ENCODE data around the gene TMEM42.

Gene TMEM42

GRCh38 chr3:44899683-44900367, 38.1 kb downstream of the TMEM42 start:
- H3K36me3 ChIP-seq (ENCODE audit: insufficient read depth, low read length), result no peaks in the 10 kb centered on the region
- no peak overlapping the region for H3K27ac ChIP-seq (ENCODE audit: low read depth, low read length)
- H3K9ac ChIP-seq (ENCODE audit: low read length), result no peak overlapping the region
- no peaks in the 10 kb centered on the region for H3K27me3 ChIP-seq (ENCODE audit: control insufficient read depth in 1 of 2, insufficient read depth in 2 of 2, low read length in 2 of 2)
- no peak overlapping the region for H3K4me3 ChIP-seq (ENCODE audit: low read depth in 1 of 2, low read length in 2 of 2)
- H3K4me1 ChIP-seq (ENCODE audit: insufficient read depth, low read length), result no peaks in the 10 kb centered on the region
- no peaks in the 10 kb centered on the region for H3K9me3 ChIP-seq (ENCODE audit: low read length)

- no peak overlapping the region for H3K9ac ChIP-seq (ENCODE audit: low read length)
- H3K27me3 ChIP-seq (ENCODE audit: control insufficient read depth in 1 of 2, insufficient read depth in 2 of 2, low read length in 2 of 2), result peaks cover 0 to 3% of the 10 kb centered on the region in 2 donors
- no peaks in the 10 kb centered on the region for H3K9me3 ChIP-seq (ENCODE audit: low read length)
- no peaks in the 10 kb centered on the region for H3K4me1 ChIP-seq (ENCODE audit: insufficient read depth, low read length)
- no peaks in the 10 kb centered on the region for H3K36me3 ChIP-seq (ENCODE audit: insufficient read depth, low read length)
- no peak overlapping the region for H3K27ac ChIP-seq (ENCODE audit: low read depth, low read length)
- no peak overlapping the region for H3K4me3 ChIP-seq (ENCODE audit: low read depth in 1 of 2, low read length in 2 of 2)
Measured at GRCh38 chr3:44902628-44903027, 40.9 kb downstream of the TMEM42 start.

GRCh38 chr3:44903314-44903713, 41.6 kb downstream of the TMEM42 start:
- H3K9me3 ChIP-seq (ENCODE audit: low read length), result no peaks in the 10 kb centered on the region
- H3K4me3 ChIP-seq (ENCODE audit: low read depth in 1 of 2, low read length in 2 of 2), result no peak overlapping the region
- H3K9ac ChIP-seq (ENCODE audit: low read length), result no peak overlapping the region
- H3K36me3 ChIP-seq (ENCODE audit: insufficient read depth, low read length), result no peaks in the 10 kb centered on the region
- peaks cover 0 to 4% of the 10 kb centered on the region in 2 donors for H3K27me3 ChIP-seq (ENCODE audit: control insufficient read depth in 1 of 2, insufficient read depth in 2 of 2, low read length in 2 of 2)
- no peak overlapping the region for H3K27ac ChIP-seq (ENCODE audit: low read depth, low read length)
- no peaks in the 10 kb centered on the region for H3K4me1 ChIP-seq (ENCODE audit: insufficient read depth, low read length)

- H3K4me1 ChIP-seq (ENCODE audit: insufficient read depth, low read length), result no peaks in the 10 kb centered on the region
- H3K9me3 ChIP-seq (ENCODE audit: low read length), result no peaks in the 10 kb centered on the region
- no peaks in the 10 kb centered on the region for H3K36me3 ChIP-seq (ENCODE audit: insufficient read depth, low read length)
- H3K27me3 ChIP-seq (ENCODE audit: control insufficient read depth in 1 of 2, insufficient read depth in 2 of 2, low read length in 2 of 2), result peaks cover 0 to 4% of the 10 kb centered on the region in 2 donors
- no peak overlapping the region for H3K27ac ChIP-seq (ENCODE audit: low read depth, low read length)
- H3K4me3 ChIP-seq (ENCODE audit: low read depth in 1 of 2, low read length in 2 of 2), result no peak overlapping the region
- no peak overlapping the region for H3K9ac ChIP-seq (ENCODE audit: low read length)
Measured at GRCh38 chr3:44903751-44904150, 42.0 kb downstream of the TMEM42 start.

GRCh38 chr3:44905446-44906157, 43.9 kb downstream of the TMEM42 start:
- H3K27ac ChIP-seq (ENCODE audit: low read depth, low read length), result no peak overlapping the region

GRCh38 chr3:44906997-44907396, 45.3 kb downstream of the TMEM42 start:
- peaks cover 0 to 4% of the 10 kb centered on the region in 2 donors for H3K27me3 ChIP-seq (ENCODE audit: control insufficient read depth in 1 of 2, insufficient read depth in 2 of 2, low read length in 2 of 2)
- no peak overlapping the region for H3K4me3 ChIP-seq (ENCODE audit: low read depth in 1 of 2, low read length in 2 of 2)
- no peaks in the 10 kb centered on the region for H3K4me1 ChIP-seq (ENCODE audit: insufficient read depth, low read length)
- H3K36me3 ChIP-seq (ENCODE audit: insufficient read depth, low read length), result no peaks in the 10 kb centered on the region
- H3K9ac ChIP-seq (ENCODE audit: low read length), result no peak overlapping the region
- H3K9me3 ChIP-seq (ENCODE audit: low read length), result no peaks in the 10 kb centered on the region
- no peak overlapping the region for H3K27ac ChIP-seq (ENCODE audit: low read depth, low read length)

More at GRCh38 chr3:44905446-44906157, 43.9 kb downstream of the TMEM42 start:
- Histone ChIP-seq H3K4me3 (ENCODE audit: low read depth in 1 of 2, low read length in 2 of 2) (no peak overlapping the region), H3K9me3 (ENCODE audit: low read length) (no peaks in the 10 kb centered on the region), H3K36me3 (ENCODE audit: insufficient read depth, low read length) (no peaks in the 10 kb centered on the region), H3K4me1 (ENCODE audit: insufficient read depth, low read length) (no peaks in the 10 kb centered on the region), H3K27me3 (ENCODE audit: control insufficient read depth in 1 of 2, insufficient read depth in 2 of 2, low read length in 2 of 2) (peaks cover 0 to 4% of the 10 kb centered on the region in 2 donors), H3K9ac (ENCODE audit: low read length) (no peak overlapping the region)

GRCh38 chr3:44907612-44908011, 45.9 kb downstream of the TMEM42 start:
- Histone ChIP-seq H3K36me3 (ENCODE audit: insufficient read depth, low read length) (no peaks in the 10 kb centered on the region), H3K27ac (ENCODE audit: low read depth, low read length) (no peak overlapping the region), H3K4me3 (ENCODE audit: low read depth in 1 of 2, low read length in 2 of 2) (no peak overlapping the region), H3K9me3 (ENCODE audit: low read length) (no peaks in the 10 kb centered on the region), H3K4me1 (ENCODE audit: insufficient read depth, low read length) (no peaks in the 10 kb centered on the region), H3K27me3 (ENCODE audit: control insufficient read depth in 1 of 2, insufficient read depth in 2 of 2, low read length in 2 of 2) (peaks cover 0 to 4% of the 10 kb centered on the region in 2 donors), H3K9ac (ENCODE audit: low read length) (no peak overlapping the region)

GRCh38 chr3:44909063-44909462, 47.4 kb downstream of the TMEM42 start:
- H3K4me1 ChIP-seq (ENCODE audit: insufficient read depth, low read length), result no peaks in the 10 kb centered on the region
- peaks cover 0 to 4% of the 10 kb centered on the region in 2 donors for H3K27me3 ChIP-seq (ENCODE audit: control insufficient read depth in 1 of 2, insufficient read depth in 2 of 2, low read length in 2 of 2)
- no peak overlapping the region for H3K4me3 ChIP-seq (ENCODE audit: low read depth in 1 of 2, low read length in 2 of 2)
- H3K9ac ChIP-seq (ENCODE audit: low read length), result no peak overlapping the region
- H3K36me3 ChIP-seq (ENCODE audit: insufficient read depth, low read length), result no peaks in the 10 kb centered on the region
- H3K27ac ChIP-seq (ENCODE audit: low read depth, low read length), result no peak overlapping the region
- no peaks in the 10 kb centered on the region for H3K9me3 ChIP-seq (ENCODE audit: low read length)

- Histone ChIP-seq H3K36me3 (ENCODE audit: insufficient read depth, low read length) (no peaks in the 10 kb centered on the region), H3K27me3 (ENCODE audit: control insufficient read depth in 1 of 2, insufficient read depth in 2 of 2, low read length in 2 of 2) (peaks cover 0 to 4% of the 10 kb centered on the region in 2 donors), H3K4me1 (ENCODE audit: insufficient read depth, low read length) (no peaks in the 10 kb centered on the region), H3K9ac (ENCODE audit: low read length) (no peak overlapping the region), H3K4me3 (ENCODE audit: low read depth in 1 of 2, low read length in 2 of 2) (no peak overlapping the region), H3K27ac (ENCODE audit: low read depth, low read length) (no peak overlapping the region), H3K9me3 (ENCODE audit: low read length) (no peaks in the 10 kb centered on the region)
Measured at GRCh38 chr3:44910693-44911092, 49.0 kb downstream of the TMEM42 start.

GRCh38 chr3:44913868-44914468, 52.3 kb downstream of the TMEM42 start:
- Histone ChIP-seq H3K27me3 (ENCODE audit: control insufficient read depth in 1 of 2, insufficient read depth in 2 of 2, low read length in 2 of 2) (no peaks in the 10 kb centered on the region), H3K36me3 (ENCODE audit: insufficient read depth, low read length) (peaks cover 6% of the 10 kb centered on the region), H3K9ac (ENCODE audit: low read length) (no peak overlapping the region), H3K27ac (ENCODE audit: low read depth, low read length) (no peak overlapping the region), H3K4me3 (ENCODE audit: low read depth in 1 of 2, low read length in 2 of 2) (no peak overlapping the region), H3K4me1 (ENCODE audit: insufficient read depth, low read length) (no peaks in the 10 kb centered on the region), H3K9me3 (ENCODE audit: low read length) (no peaks in the 10 kb centered on the region)

GRCh38 chr3:44914936-44915335, 53.2 kb downstream of the TMEM42 start:
- H3K9ac ChIP-seq (ENCODE audit: low read length), result no peak overlapping the region
- no peak overlapping the region for H3K4me3 ChIP-seq (ENCODE audit: low read depth in 1 of 2, low read length in 2 of 2)
- H3K27ac ChIP-seq (ENCODE audit: low read depth, low read length), result no peak overlapping the region
- H3K4me1 ChIP-seq (ENCODE audit: insufficient read depth, low read length), result no peaks in the 10 kb centered on the region
- no peaks in the 10 kb centered on the region for H3K9me3 ChIP-seq (ENCODE audit: low read length)
- peaks cover 6% of the 10 kb centered on the region for H3K36me3 ChIP-seq (ENCODE audit: insufficient read depth, low read length)
- H3K27me3 ChIP-seq (ENCODE audit: control insufficient read depth in 1 of 2, insufficient read depth in 2 of 2, low read length in 2 of 2), result no peaks in the 10 kb centered on the region
